Measurements from ENCODE around the gene LHX1.

The LHX1 gene

DNA sequence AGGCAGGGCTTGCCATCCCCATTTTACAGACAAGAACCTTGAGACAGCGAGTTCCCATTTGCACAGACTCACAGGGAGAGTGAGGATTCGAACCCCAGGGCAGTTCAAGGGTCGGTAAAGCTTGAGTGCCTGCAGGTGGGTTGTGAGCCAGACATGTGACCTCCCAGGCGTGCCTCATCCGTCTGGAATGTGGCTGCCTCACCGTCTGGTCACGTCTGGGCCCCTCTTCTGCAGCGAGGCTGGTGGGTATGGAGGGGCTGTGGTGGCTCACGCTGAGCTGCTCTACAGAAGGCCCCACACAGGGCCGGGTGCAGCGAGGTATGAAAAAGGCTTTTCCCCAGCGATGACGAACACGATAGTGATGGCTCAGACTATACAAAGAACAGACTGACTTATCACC lies 35.8 kb upstream of the LHX1 start:
- Histone ChIP-seq H3K36me3 (ENCODE audit: control insufficient read depth, low read length) (no peaks in the 10 kb centered on the region), H3K4me1 (ENCODE audit: control insufficient read depth, low read length) (no peaks in the 10 kb centered on the region), H3K79me2 (ENCODE audit: control insufficient read depth, low read length) (no peaks in the 10 kb centered on the region), H3K9me2 (replicated peaks; ENCODE audit: control insufficient read depth, low read length) (no peaks in the 10 kb centered on the region), H3K9me3 (ENCODE audit: control insufficient read depth, insufficient read depth, low read length) (no peaks in the 10 kb centered on the region), H3F3A (ENCODE audit: control insufficient read depth, insufficient read depth) (no peaks in the 10 kb centered on the region), H3K27ac (ENCODE audit: low read depth, low read length) (no peak overlapping the region), H4K20me1 (ENCODE audit: control insufficient read depth, insufficient read depth, low read depth, low read length) (no peaks in the 10 kb centered on the region), H3K27me3 (ENCODE audit: control insufficient read depth, low read length) (peaks cover 6% of the 10 kb centered on the region; the same call in 1 of the 2 replicates), H3K4me3 (ENCODE audit: low read length) (no peak overlapping the region), H3K4me2 (ENCODE audit: low read length) (no peak overlapping the region)
- TF ChIP-seq, protein P1, sequence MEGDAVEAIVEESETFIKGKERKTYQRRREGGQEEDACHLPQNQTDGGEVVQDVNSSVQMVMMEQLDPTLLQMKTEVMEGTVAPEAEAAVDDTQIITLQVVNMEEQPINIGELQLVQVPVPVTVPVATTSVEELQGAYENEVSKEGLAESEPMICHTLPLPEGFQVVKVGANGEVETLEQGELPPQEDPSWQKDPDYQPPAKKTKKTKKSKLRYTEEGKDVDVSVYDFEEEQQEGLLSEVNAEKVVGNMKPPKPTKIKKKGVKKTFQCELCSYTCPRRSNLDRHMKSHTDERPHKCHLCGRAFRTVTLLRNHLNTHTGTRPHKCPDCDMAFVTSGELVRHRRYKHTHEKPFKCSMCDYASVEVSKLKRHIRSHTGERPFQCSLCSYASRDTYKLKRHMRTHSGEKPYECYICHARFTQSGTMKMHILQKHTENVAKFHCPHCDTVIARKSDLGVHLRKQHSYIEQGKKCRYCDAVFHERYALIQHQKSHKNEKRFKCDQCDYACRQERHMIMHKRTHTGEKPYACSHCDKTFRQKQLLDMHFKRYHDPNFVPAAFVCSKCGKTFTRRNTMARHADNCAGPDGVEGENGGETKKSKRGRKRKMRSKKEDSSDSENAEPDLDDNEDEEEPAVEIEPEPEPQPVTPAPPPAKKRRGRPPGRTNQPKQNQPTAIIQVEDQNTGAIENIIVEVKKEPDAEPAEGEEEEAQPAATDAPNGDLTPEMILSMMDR (IDR thresholded peaks at IDR 0.05; ENCODE audit: low read depth, low read length, poor library complexity, severe bottlenecking), result no peak
- no peak for TF ChIP-seq EZH2phosphoT487 (IDR thresholded peaks at IDR 0.05; ENCODE audit: borderline replicate concordance, low read length)

GRCh38 chr17:36907407-36907806 lies 29.9 kb upstream of the LHX1 start:
- H3K36me3 ChIP-seq (ENCODE audit: control insufficient read depth, low read length), result no peaks in the 10 kb centered on the region
- no peak overlapping the region for H3K4me2 ChIP-seq (ENCODE audit: low read length)
- H3K9me3 ChIP-seq (ENCODE audit: control insufficient read depth, insufficient read depth, low read length), result no peaks in the 10 kb centered on the region
- H3K4me1 ChIP-seq (ENCODE audit: control insufficient read depth, low read length), result no peaks in the 10 kb centered on the region
- H3K4me3 ChIP-seq (ENCODE audit: low read length), result no peak overlapping the region
- H3K79me2 ChIP-seq (ENCODE audit: control insufficient read depth, low read length), result no peaks in the 10 kb centered on the region
- TF ChIP-seq, protein P1 (IDR thresholded peaks at IDR 0.05; ENCODE audit: low read depth, low read length, poor library complexity, severe bottlenecking), result no peak
- TF ChIP-seq EZH2phosphoT487 (IDR thresholded peaks at IDR 0.05; ENCODE audit: borderline replicate concordance, low read length), result no peak
- no peaks in the 10 kb centered on the region for H3F3A ChIP-seq (ENCODE audit: control insufficient read depth, insufficient read depth)
- H4K20me1 ChIP-seq (ENCODE audit: control insufficient read depth, insufficient read depth, low read depth, low read length), result no peaks in the 10 kb centered on the region
- H3K9me2 ChIP-seq (replicated peaks; ENCODE audit: control insufficient read depth, low read length), result no peaks in the 10 kb centered on the region
- no peak overlapping the region for H3K27ac ChIP-seq (ENCODE audit: low read depth, low read length)
- H3K27me3 ChIP-seq (ENCODE audit: control insufficient read depth, low read length), result peaks cover 9% of the 10 kb centered on the region

DNA sequence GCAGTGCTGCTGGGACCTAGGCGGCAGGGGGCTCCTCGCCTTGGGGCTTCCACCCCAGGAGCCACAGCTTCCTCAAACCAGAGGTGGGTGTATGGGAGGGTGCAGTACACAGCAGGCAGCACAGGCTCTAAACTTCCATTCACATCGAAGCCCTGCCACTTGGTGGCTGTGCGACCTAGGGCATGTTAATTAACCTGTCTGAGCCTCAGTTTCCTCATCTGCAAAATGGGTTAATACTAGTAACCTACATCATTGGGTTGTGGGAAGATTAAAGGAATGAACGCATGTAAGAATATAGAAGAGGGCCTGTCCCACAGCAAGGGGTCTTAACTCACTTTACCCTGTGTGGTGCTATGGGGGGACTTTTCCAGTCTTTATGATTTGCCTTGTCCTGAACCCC lies 26.8 kb upstream of the LHX1 start:
- Histone ChIP-seq H3K79me2 (ENCODE audit: control insufficient read depth, low read length) (no peaks in the 10 kb centered on the region), H3F3A (ENCODE audit: control insufficient read depth, insufficient read depth) (no peaks in the 10 kb centered on the region), H3K9me2 (replicated peaks; ENCODE audit: control insufficient read depth, low read length) (no peaks in the 10 kb centered on the region), H3K9me3 (ENCODE audit: control insufficient read depth, insufficient read depth, low read length) (no peaks in the 10 kb centered on the region), H3K4me1 (ENCODE audit: control insufficient read depth, low read length) (no peaks in the 10 kb centered on the region), H3K4me2 (ENCODE audit: low read length) (no peak overlapping the region), H3K36me3 (ENCODE audit: control insufficient read depth, low read length) (no peaks in the 10 kb centered on the region), H3K27ac (ENCODE audit: low read depth, low read length) (no peak overlapping the region), H3K4me3 (ENCODE audit: low read length) (no peak overlapping the region), H4K20me1 (ENCODE audit: control insufficient read depth, insufficient read depth, low read depth, low read length) (no peaks in the 10 kb centered on the region), H3K27me3 (ENCODE audit: control insufficient read depth, low read length) (peaks cover 10% of the 10 kb centered on the region; the same call in 1 of the 2 replicates)
- no peak for TF ChIP-seq EZH2phosphoT487 (IDR thresholded peaks at IDR 0.05; ENCODE audit: borderline replicate concordance, low read length)
- TF ChIP-seq, protein P1 (IDR thresholded peaks at IDR 0.05; ENCODE audit: low read depth, low read length, poor library complexity, severe bottlenecking), result no peak
